ENCODE results near the gene SUCO.

GRCh38 chr1:172500207-172500606, 32.7 kb upstream of the SUCO start:
- no peak for TF ChIP-seq CTCF (IDR thresholded peaks at IDR 0.05)
- no peak for TF ChIP-seq POLR2A (IDR thresholded peaks at IDR 0.05)
